Endodermal cell (in vitro differentiated cells): Measurements from ENCODE around the gene ROBO3. TPM values are rescaled to one million over a fixed set of nuclear protein-coding genes. Genes with fewer than 3 reads are reported as not detected.
A peak's percentile ranks its signal among the peaks of the same experiment; 100 is the strongest.

Experiments used
- DNase-seq: peaks from one replicate; pipeline ENCODE4 v3.0.0-alpha.2; 2017
- H3K27ac ChIP-seq: 2 replicates; pipeline ENCODE4 v1.5.1; 2013; ENCODE audit warnings: mild to moderate bottlenecking, low read depth, low read length, moderate library complexity
- H3K27me3 ChIP-seq: 2 replicates; pipeline ENCODE4 v1.6.1; 2013; ENCODE audit warnings: mild to moderate bottlenecking, low read length, moderate library complexity; ENCODE audit not compliant: insufficient read depth, control insufficient read depth, poor library complexity, severe bottlenecking
- H3K36me3 ChIP-seq: 2 replicates; pipeline ENCODE4 v1.7.0; 2013; ENCODE audit warnings: mild to moderate bottlenecking, low read length, moderate library complexity; ENCODE audit not compliant: control insufficient read depth, insufficient read depth
- H3K4me1 ChIP-seq: one replicate; pipeline ENCODE4 v1.7.0; 2013; ENCODE audit warnings: low read length; ENCODE audit not compliant: control insufficient read depth, insufficient read depth
- H3K4me3 ChIP-seq: 2 replicates; pipeline ENCODE4 v1.5.1; 2013; ENCODE audit warnings: mild to moderate bottlenecking, low read length, moderate library complexity
- H3K9ac ChIP-seq: 2 replicates; pipeline ENCODE4 v1.6.1; 2013; ENCODE audit warnings: mild to moderate bottlenecking, low read length, moderate library complexity; ENCODE audit not compliant: poor library complexity, severe bottlenecking; ENCODE audit errors: extremely low read depth
- H3K9me3 ChIP-seq: 2 replicates; pipeline ENCODE4 v1.6.1; 2013; ENCODE audit warnings: mild to moderate bottlenecking, low read length, moderate library complexity; ENCODE audit not compliant: control insufficient read depth
- H3K27ac Mint-ChIP-seq: 2 replicates; pipeline ENCODE4 v1.8.0; 2020; ENCODE audit warnings: mixed read lengths
- H3K27me3 Mint-ChIP-seq: 2 replicates; pipeline ENCODE4 v1.8.0; 2021; ENCODE audit warnings: mild to moderate bottlenecking, mixed read lengths; ENCODE audit not compliant: insufficient read depth
- H3K36me3 Mint-ChIP-seq: 2 replicates; pipeline ENCODE4 v1.8.0; 2020; ENCODE audit warnings: low read depth, mixed read lengths
- H3K4me1 Mint-ChIP-seq: 2 replicates; pipeline ENCODE4 v1.8.0; 2020; ENCODE audit warnings: mixed read lengths
- H3K4me3 Mint-ChIP-seq: 2 replicates; pipeline ENCODE4 v1.8.0; 2020; ENCODE audit warnings: mild to moderate bottlenecking, moderate library complexity, mixed read lengths
- H3K9me3 Mint-ChIP-seq: 2 replicates; pipeline ENCODE4 v1.8.0; 2020; ENCODE audit warnings: mild to moderate bottlenecking, mixed read lengths
- WGBS, 2 experiments: methylation state at CpG; one replicate each; pipeline versions ENCODE4 v1.1.5 to v1.1.7; 2013; ENCODE audit warnings: missing lambda C conversion rate in 2 of 2, mixed read lengths in 1 of 2; ENCODE audit not compliant: insufficient coverage in 1 of 2, insufficient read length in 1 of 2; 5-methylcytosine and 5-hydroxymethylcytosine counted together
- total RNA-seq, 2 donors: library from RNA; stranded (reverse); fragmentation: NEBNext Ultra II Directional in 1 of 2; extraction: Animal tissue kit (Norgen Biotek cat#: 25700) in 1 of 2; gene quantifications; 2 replicates in 1 of 2; 3 replicates in 1 of 2; pipeline ENCODE4 v1.2.1, GENCODE V29; 2021
- TF ChIP-seq, protein P1 (sequence below): fragments of 200-600 bp; sonication (generic); conservative IDR thresholded peaks from 2 replicates; pipeline ENCODE4 v1.5.0; 2021; ENCODE audit warnings: antibody characterized with exemption, mild to moderate bottlenecking

ROBO3 gene
- total RNA-seq, 2 donors from 2014 or later: 15.3 to 16.2 TPM

GRCh38 chr11:124875401-124875800 is 10.2 kb downstream of the ROBO3 start:
- Histone ChIP-seq H3K4me3 (peak overlapping the region; percentile 83), H3K36me3 (no peaks in the 10 kb centered on the region), H3K9me3 (no peaks in the 10 kb centered on the region), H3K27ac (no peak overlapping the region), H3K4me1 (no peaks in the 10 kb centered on the region), H3K9ac (no peak overlapping the region), H3K27me3 (peaks cover 65% of the 10 kb centered on the region)
- TF ChIP-seq, protein P1, sequence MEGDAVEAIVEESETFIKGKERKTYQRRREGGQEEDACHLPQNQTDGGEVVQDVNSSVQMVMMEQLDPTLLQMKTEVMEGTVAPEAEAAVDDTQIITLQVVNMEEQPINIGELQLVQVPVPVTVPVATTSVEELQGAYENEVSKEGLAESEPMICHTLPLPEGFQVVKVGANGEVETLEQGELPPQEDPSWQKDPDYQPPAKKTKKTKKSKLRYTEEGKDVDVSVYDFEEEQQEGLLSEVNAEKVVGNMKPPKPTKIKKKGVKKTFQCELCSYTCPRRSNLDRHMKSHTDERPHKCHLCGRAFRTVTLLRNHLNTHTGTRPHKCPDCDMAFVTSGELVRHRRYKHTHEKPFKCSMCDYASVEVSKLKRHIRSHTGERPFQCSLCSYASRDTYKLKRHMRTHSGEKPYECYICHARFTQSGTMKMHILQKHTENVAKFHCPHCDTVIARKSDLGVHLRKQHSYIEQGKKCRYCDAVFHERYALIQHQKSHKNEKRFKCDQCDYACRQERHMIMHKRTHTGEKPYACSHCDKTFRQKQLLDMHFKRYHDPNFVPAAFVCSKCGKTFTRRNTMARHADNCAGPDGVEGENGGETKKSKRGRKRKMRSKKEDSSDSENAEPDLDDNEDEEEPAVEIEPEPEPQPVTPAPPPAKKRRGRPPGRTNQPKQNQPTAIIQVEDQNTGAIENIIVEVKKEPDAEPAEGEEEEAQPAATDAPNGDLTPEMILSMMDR: no peak
- H3K4me3 Mint-ChIP-seq: peak overlapping the region; percentile 73
- peaks cover 12% of the 10 kb centered on the region for H3K4me1 Mint-ChIP-seq
- 54 to 60% methylated on average over 2 to 3 of the region's 3 CpGs for WGBS, 2 experiments
- DNase-seq: no peak
- H3K9me3 Mint-ChIP-seq: no peaks in the 10 kb centered on the region
- peaks cover 2% of the 10 kb centered on the region for H3K36me3 Mint-ChIP-seq
- H3K27me3 Mint-ChIP-seq: peaks cover 65% of the 10 kb centered on the region
- no peak overlapping the region for H3K27ac Mint-ChIP-seq

GRCh38 chr11:124875943-124876817 is 10.9 kb downstream of the ROBO3 start:
- Mint-ChIP-seq H3K4me1 (peaks cover 12% of the 10 kb centered on the region), H3K36me3 (peaks cover 2% of the 10 kb centered on the region), H3K9me3 (no peaks in the 10 kb centered on the region), H3K27me3 (peaks cover 57% of the 10 kb centered on the region), H3K4me3 (peak overlapping the region; percentile 73), H3K27ac (peak overlapping the region; percentile 95)
- Histone ChIP-seq H3K36me3 (no peaks in the 10 kb centered on the region), H3K4me1 (no peaks in the 10 kb centered on the region), H3K27ac (peak overlapping the region; percentile 88), H3K9me3 (no peaks in the 10 kb centered on the region), H3K4me3 (peak overlapping the region; percentile 83), H3K27me3 (peaks cover 57% of the 10 kb centered on the region), H3K9ac (peak overlapping the region; percentile 55)
- TF ChIP-seq, protein P1: peak; percentile 86
- peak; percentile 97 for DNase-seq
- 0 to 1% methylated on average over 12 to 69 of the region's 69 CpGs for WGBS, 2 experiments

DNA sequence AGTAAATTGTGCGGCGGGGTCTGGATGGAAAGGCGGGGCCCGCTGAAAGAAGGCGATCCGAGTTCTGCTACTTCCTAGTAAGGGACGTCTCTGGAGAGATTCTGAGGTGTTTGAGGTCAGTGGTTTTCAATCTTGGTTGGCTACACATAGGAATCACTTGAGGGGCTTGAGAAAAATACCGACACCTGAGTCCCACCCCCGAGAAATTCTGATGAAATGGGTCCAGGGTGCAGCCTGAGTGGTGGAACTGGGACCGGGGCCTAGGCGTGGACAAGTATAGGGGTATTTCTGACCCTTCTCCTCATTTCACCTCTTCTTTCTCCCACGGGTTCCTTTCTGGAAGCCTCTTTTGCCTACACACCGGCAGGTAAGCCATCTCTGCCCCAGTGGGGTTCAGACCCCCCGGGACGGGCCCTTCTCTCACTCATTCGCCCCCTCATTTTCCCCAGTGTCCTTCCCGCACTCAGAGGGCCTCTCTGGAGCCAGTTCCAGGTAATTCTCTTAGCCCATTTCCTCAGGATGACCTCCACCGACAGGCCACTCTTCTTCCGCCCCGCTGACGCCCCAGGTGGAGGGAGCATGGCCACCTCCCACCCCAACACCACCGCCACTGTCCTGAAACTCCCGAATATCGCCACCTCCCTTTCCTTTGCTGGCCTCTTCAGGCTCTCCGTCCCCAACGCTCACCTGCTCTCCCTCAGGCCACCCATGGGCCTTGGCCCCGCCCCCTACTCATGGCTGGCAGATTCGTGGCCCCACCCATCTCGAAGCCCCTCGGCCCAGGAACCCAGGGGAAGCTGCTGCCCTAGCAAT is 11.8 kb downstream of the ROBO3 start:
- TF ChIP-seq, protein P1: no peak
- peak overlapping the region; percentile 83 for H3K4me3 ChIP-seq
- peaks cover 48% of the 10 kb centered on the region for H3K27me3 Mint-ChIP-seq

More for the DNA sequence above, 11.8 kb downstream of the ROBO3 start:
- no peak overlapping the region for H3K27ac ChIP-seq
- Mint-ChIP-seq H3K36me3 (peaks cover 2% of the 10 kb centered on the region), H3K4me1 (peaks cover 12% of the 10 kb centered on the region), H3K27ac (peak overlapping the region; percentile 95), H3K9me3 (no peaks in the 10 kb centered on the region), H3K4me3 (peak overlapping the region; percentile 73)
- 59 to 64% methylated on average over 18 to 30 of the region's 30 CpGs for WGBS, 2 experiments
- peak; percentile 77 for DNase-seq
- peaks cover 49% of the 10 kb centered on the region for H3K27me3 ChIP-seq
- H3K9ac ChIP-seq: peak overlapping the region; percentile 55
- H3K9me3 ChIP-seq: no peaks in the 10 kb centered on the region
- H3K4me1 ChIP-seq: no peaks in the 10 kb centered on the region
- no peaks in the 10 kb centered on the region for H3K36me3 ChIP-seq
